GM23338 (cell line): ENCODE measurements around the gene CDC25C. TPM values are rescaled to one million over a fixed set of nuclear protein-coding genes. Genes with fewer than 3 reads are reported as not detected.
A peak's percentile ranks its signal among the peaks of the same experiment; 100 is the strongest.

Experiments
- ATAC-seq: fragments of 200-7000 bp; cut with Tn5 transposase; 3 replicates; pipeline ENCODE4 v1.9.1; 2020
- DNase-seq: peaks from one replicate; pipeline ENCODE4 v3.0.0-alpha.2; 2015; ENCODE audit warnings: low spot score
- H2AFZ ChIP-seq: fragments of 200-600 bp; sonication (generic); 2 replicates; pipeline ENCODE4 v1.8.0; 2016; ENCODE audit warnings: antibody characterized with exemption, mild to moderate bottlenecking, moderate library complexity
- H3F3A ChIP-seq: fragments of 200-600 bp; sonication (generic); replicated peaks from 2 replicates; pipeline ENCODE4 v1.8.0; 2017; ENCODE audit warnings: antibody characterized with exemption, mixed run types, low read depth
- H3K27ac ChIP-seq: fragments of 200-600 bp; sonication (generic); 2 replicates; pipeline ENCODE4 v1.6.1; 2016; ENCODE audit warnings: low read depth
- H3K27me3 ChIP-seq: fragments of 200-600 bp; sonication (generic); 2 replicates; pipeline ENCODE4 v1.8.0; 2016; ENCODE audit warnings: mild to moderate bottlenecking, mixed run types, moderate library complexity; ENCODE audit not compliant: insufficient read depth
- H3K36me3 ChIP-seq: fragments of 200-600 bp; sonication (generic); 2 replicates; pipeline ENCODE4 v1.8.0; 2016; ENCODE audit warnings: mild to moderate bottlenecking; ENCODE audit not compliant: insufficient read depth
- H3K4me1 ChIP-seq: fragments of 200-600 bp; sonication (generic); 2 replicates; pipeline ENCODE4 v1.8.0; 2016; ENCODE audit warnings: mild to moderate bottlenecking, moderate library complexity; ENCODE audit not compliant: insufficient read depth
- H3K4me2 ChIP-seq: fragments of 200-600 bp; sonication (generic); 2 replicates; pipeline ENCODE4 v1.7.1; 2017; ENCODE audit warnings: mixed run types
- H3K4me3 ChIP-seq: fragments of 200-600 bp; sonication (generic); 2 replicates; pipeline ENCODE4 v1.6.1; 2016; ENCODE audit warnings: mixed run types
- H3K79me2 ChIP-seq: fragments of 200-600 bp; sonication (generic); replicated peaks from 2 replicates; pipeline ENCODE4 v1.8.0; 2017; ENCODE audit warnings: mild to moderate bottlenecking; ENCODE audit not compliant: insufficient read depth
- H3K9me2 ChIP-seq: fragments of 200-600 bp; sonication (generic); 2 replicates; pipeline ENCODE4 v1.8.0; 2017; ENCODE audit not compliant: insufficient read depth
- H4K20me1 ChIP-seq: fragments of 200-600 bp; sonication (generic); replicated peaks from 2 replicates; pipeline ENCODE4 v1.8.0; 2017; ENCODE audit warnings: mild to moderate bottlenecking; ENCODE audit not compliant: insufficient read depth
- H3K27ac Mint-ChIP-seq: 2 replicates; pipeline ENCODE4 v1.8.0; 2020; ENCODE audit warnings: inconsistent platforms, mild to moderate bottlenecking, moderate library complexity, mixed read lengths
- H3K27me3 Mint-ChIP-seq: 3 replicates; pipeline ENCODE4 v1.8.0; 2022; ENCODE audit warnings: low read depth, mild to moderate bottlenecking, moderate library complexity, mixed read lengths, inconsistent platforms; ENCODE audit not compliant: insufficient read depth, poor library complexity
- H3K36me3 Mint-ChIP-seq: 3 replicates; pipeline ENCODE4 v1.8.0; 2021; ENCODE audit warnings: low read depth, mild to moderate bottlenecking, inconsistent platforms, moderate library complexity, mixed read lengths
- H3K4me1 Mint-ChIP-seq: 3 replicates; pipeline ENCODE4 v1.8.0; 2020; ENCODE audit warnings: mild to moderate bottlenecking, inconsistent platforms, mixed read lengths
- H3K4me3 Mint-ChIP-seq: 3 replicates; pipeline ENCODE4 v1.8.0; 2021; ENCODE audit warnings: moderate library complexity, mild to moderate bottlenecking, inconsistent platforms, mixed read lengths
- H3K9me3 Mint-ChIP-seq: 3 replicates; pipeline ENCODE4 v1.8.0; 2020; ENCODE audit warnings: moderate library complexity, mild to moderate bottlenecking, inconsistent platforms, mixed read lengths
- CREB1 ChIP-seq: fragments of 250-450 bp; sonication (Bioruptor Pico); IDR thresholded peaks from 2 replicates; pipeline ENCODE4 v1.5.0; 2020; ENCODE audit warnings: low read depth, mild to moderate bottlenecking, moderate library complexity
- CTCF ChIP-seq, 2 experiments: fragments of 200-600 bp in 1 of 2; sonication (generic) in 1 of 2; conservative IDR thresholded peaks; 2 replicates each; pipeline versions ENCODE4 v1.5.1 to v1.6.1; 2016 to 2017; ENCODE audit warnings: antibody characterized with exemption in 2 of 2, low read depth in 2 of 2, mild to moderate bottlenecking in 2 of 2, moderate library complexity in 1 of 2
- ETS1 ChIP-seq: IDR thresholded peaks from 2 replicates; pipeline ENCODE4 v1.6.1; 2016; ENCODE audit warnings: antibody characterized with exemption
- EZH2 ChIP-seq: fragments of 200-600 bp; sonication (generic); IDR thresholded peaks from one replicate; pipeline ENCODE4 v1.8.0; 2017; ENCODE audit warnings: antibody characterized with exemption, mild to moderate bottlenecking, low read depth; ENCODE audit not compliant: unreplicated experiment
- EZH2phosphoT487 ChIP-seq: fragments of 200-600 bp; sonication (generic); IDR thresholded peaks from one replicate; pipeline ENCODE4 v1.8.1; 2018; ENCODE audit warnings: antibody characterized with exemption; ENCODE audit not compliant: unreplicated experiment
- JUNB ChIP-seq: IDR thresholded peaks from one replicate; pipeline ENCODE4 v1.6.1; 2016; ENCODE audit warnings: antibody characterized with exemption; ENCODE audit not compliant: unreplicated experiment
- NANOG ChIP-seq: IDR thresholded peaks from 2 replicates; pipeline ENCODE4 v1.6.1; 2016; ENCODE audit warnings: antibody characterized with exemption, borderline replicate concordance
- POLR2AphosphoS5 ChIP-seq: IDR thresholded peaks from 2 replicates; pipeline ENCODE4 v1.6.1; 2016; ENCODE audit warnings: antibody characterized with exemption, low read depth
- REST ChIP-seq: IDR thresholded peaks from one replicate; pipeline ENCODE4 v1.6.1; 2018; ENCODE audit warnings: antibody characterized with exemption; ENCODE audit not compliant: unreplicated experiment
- STAT1 ChIP-seq: IDR thresholded peaks from one replicate; pipeline ENCODE4 v1.6.1; 2016; ENCODE audit warnings: antibody characterized with exemption; ENCODE audit not compliant: unreplicated experiment
- ZNF114 ChIP-seq: fragments of 250-450 bp; sonication (Bioruptor Pico); IDR thresholded peaks from 2 replicates; pipeline ENCODE4 v1.5.0; 2020; ENCODE audit warnings: mild to moderate bottlenecking, moderate library complexity
- ZNF331 ChIP-seq: fragments of 250-450 bp; sonication (Bioruptor Pico); IDR thresholded peaks from 2 replicates; pipeline ENCODE4 v1.5.0; 2020; ENCODE audit warnings: low read depth, mild to moderate bottlenecking, moderate library complexity
- polyA plus RNA-seq: library from polyadenylated mRNA; unstranded; fragments of >200 nt; fragmentation: Nextera tagmentation; extraction: Ambion mirVana; gene quantifications from 2 replicates; pipeline ENCODE4 v1.2.1, GENCODE V29; 2016
- total RNA-seq: library from RNA; depleted of rRNA; stranded (reverse); fragments of >200 nt; shearing (Covaris generic); gene quantifications from 2 replicates; pipeline ENCODE4 v1.2.3, GENCODE V29; 2014
- TF ChIP-seq, protein P1 (sequence below): fragments of 250-450 bp; sonication (Bioruptor Pico); IDR thresholded peaks from 2 replicates; pipeline ENCODE4 v1.5.0; 2020; ENCODE audit warnings: mild to moderate bottlenecking, moderate library complexity

CDC25C gene
- total and polyA plus RNA-seq, 2 experiments from 2014 or later, result 20.9 to 25.6 TPM

DNA sequence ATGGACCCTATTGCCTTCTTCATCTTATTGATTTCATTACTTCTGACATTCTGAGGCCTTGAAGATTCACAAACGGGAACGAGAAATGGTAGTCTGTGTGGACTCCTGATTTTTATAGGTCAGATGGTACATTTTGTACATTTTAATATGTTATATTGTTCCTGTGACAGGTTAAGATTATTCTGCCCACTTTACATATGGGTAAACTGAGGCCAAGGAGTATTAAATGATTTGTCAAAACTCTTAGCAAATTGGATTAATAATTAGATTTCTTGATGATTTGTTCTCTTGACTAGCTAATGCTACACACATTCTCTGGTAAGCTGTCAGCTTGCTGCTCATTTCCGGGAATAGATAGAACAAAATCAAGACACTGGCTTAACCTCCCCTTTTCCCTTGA, 8.4 kb upstream of the CDC25C start:
- H3K4me1 ChIP-seq, result peaks cover 12% of the 10 kb centered on the region; the same call in 1 of the 2 replicates
- H3K4me3 Mint-ChIP-seq, result peak overlapping the region; percentile 97
- TF ChIP-seq ZNF114 (CRISPR knock-in tag), result no peak
- TF ChIP-seq, protein P1, sequence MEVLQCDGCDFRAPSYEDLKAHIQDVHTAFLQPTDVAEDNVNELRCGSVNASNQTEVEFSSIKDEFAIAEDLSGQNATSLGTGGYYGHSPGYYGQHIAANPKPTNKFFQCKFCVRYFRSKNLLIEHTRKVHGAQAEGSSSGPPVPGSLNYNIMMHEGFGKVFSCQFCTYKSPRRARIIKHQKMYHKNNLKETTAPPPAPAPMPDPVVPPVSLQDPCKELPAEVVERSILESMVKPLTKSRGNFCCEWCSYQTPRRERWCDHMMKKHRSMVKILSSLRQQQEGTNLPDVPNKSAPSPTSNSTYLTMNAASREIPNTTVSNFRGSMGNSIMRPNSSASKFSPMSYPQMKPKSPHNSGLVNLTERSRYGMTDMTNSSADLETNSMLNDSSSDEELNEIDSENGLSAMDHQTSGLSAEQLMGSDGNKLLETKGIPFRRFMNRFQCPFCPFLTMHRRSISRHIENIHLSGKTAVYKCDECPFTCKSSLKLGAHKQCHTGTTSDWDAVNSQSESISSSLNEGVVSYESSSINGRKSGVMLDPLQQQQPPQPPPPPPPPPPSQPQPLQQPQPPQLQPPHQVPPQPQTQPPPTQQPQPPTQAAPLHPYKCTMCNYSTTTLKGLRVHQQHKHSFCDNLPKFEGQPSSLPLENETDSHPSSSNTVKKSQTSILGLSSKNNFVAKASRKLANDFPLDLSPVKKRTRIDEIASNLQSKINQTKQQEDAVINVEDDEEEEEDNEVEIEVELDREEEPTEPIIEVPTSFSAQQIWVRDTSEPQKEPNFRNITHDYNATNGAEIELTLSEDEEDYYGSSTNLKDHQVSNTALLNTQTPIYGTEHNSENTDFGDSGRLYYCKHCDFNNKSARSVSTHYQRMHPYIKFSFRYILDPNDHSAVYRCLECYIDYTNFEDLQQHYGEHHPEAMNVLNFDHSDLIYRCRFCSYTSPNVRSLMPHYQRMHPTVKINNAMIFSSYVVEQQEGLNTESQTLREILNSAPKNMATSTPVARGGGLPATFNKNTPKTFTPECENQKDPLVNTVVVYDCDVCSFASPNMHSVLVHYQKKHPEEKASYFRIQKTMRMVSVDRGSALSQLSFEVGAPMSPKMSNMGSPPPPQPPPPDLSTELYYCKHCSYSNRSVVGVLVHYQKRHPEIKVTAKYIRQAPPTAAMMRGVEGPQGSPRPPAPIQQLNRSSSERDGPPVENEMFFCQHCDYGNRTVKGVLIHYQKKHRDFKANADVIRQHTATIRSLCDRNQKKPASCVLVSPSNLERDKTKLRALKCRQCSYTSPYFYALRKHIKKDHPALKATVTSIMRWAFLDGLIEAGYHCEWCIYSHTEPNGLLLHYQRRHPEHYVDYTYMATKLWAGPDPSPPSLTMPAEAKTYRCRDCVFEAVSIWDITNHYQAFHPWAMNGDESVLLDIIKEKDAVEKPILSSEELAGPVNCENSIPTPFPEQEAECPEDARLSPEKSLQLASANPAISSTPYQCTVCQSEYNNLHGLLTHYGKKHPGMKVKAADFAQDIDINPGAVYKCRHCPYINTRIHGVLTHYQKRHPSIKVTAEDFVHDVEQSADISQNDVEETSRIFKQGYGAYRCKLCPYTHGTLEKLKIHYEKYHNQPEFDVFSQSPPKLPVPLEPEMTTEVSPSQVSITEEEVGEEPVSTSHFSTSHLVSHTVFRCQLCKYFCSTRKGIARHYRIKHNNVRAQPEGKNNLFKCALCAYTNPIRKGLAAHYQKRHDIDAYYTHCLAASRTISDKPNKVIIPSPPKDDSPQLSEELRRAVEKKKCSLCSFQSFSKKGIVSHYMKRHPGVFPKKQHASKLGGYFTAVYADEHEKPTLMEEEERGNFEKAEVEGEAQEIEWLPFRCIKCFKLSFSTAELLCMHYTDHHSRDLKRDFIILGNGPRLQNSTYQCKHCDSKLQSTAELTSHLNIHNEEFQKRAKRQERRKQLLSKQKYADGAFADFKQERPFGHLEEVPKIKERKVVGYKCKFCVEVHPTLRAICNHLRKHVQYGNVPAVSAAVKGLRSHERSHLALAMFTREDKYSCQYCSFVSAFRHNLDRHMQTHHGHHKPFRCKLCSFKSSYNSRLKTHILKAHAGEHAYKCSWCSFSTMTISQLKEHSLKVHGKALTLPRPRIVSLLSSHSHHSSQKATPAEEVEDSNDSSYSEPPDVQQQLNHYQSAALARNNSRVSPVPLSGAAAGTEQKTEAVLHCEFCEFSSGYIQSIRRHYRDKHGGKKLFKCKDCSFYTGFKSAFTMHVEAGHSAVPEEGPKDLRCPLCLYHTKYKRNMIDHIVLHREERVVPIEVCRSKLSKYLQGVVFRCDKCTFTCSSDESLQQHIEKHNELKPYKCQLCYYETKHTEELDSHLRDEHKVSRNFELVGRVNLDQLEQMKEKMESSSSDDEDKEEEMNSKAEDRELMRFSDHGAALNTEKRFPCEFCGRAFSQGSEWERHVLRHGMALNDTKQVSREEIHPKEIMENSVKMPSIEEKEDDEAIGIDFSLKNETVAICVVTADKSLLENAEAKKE (CRISPR knock-in tag), result no peak
- TF ChIP-seq REST, result no peak
- no peak for TF ChIP-seq EZH2phosphoT487
- no peak for TF ChIP-seq NANOG
- TF ChIP-seq STAT1, result no peak
- no peak for TF ChIP-seq EZH2
- no peak for TF ChIP-seq CREB1
- TF ChIP-seq POLR2AphosphoS5, result no peak
- no peak for TF ChIP-seq CTCF (conservative IDR thresholded peaks at IDR 0.05; ENCODE audit: low read depth in 2 of 2)
- TF ChIP-seq ETS1, result no peak
- TF ChIP-seq ZNF331 (CRISPR knock-in tag), result no peak
- TF ChIP-seq JUNB, result no peak
- H3K27me3 ChIP-seq, result no peaks in the 10 kb centered on the region
- peaks cover 31% of the 10 kb centered on the region for H3K4me1 Mint-ChIP-seq
- no peak overlapping the region for H3K27ac ChIP-seq
- peaks cover 44% of the 10 kb centered on the region for H3K36me3 Mint-ChIP-seq
- no peaks in the 10 kb centered on the region for H3K9me2 ChIP-seq
- no peaks in the 10 kb centered on the region for H3F3A ChIP-seq
- DNase-seq, result no peak
- peaks cover 21% of the 10 kb centered on the region for H3K36me3 ChIP-seq
- H3K27me3 Mint-ChIP-seq, result peaks cover 5% of the 10 kb centered on the region
- no peaks in the 10 kb centered on the region for H3K9me3 Mint-ChIP-seq
- H3K27ac Mint-ChIP-seq, result no peak overlapping the region
- H3K4me3 ChIP-seq, result peak overlapping the region; percentile 85
- H3K79me2 ChIP-seq, result peaks cover 59% of the 10 kb centered on the region
- H4K20me1 ChIP-seq, result peaks cover 6% of the 10 kb centered on the region; the same call in 1 of the 2 replicates
- H2AFZ ChIP-seq, result no peak overlapping the region
- peak overlapping the region; percentile 99 for H3K4me2 ChIP-seq
- no peak for ATAC-seq
